ENCODE measurements around the gene CCDC15.
"Not testable (repeated sequence)": the region's sequence is repeated elsewhere in the genome, so short reads cannot be mapped to it uniquely, and the experiment has no call there.

DNA sequence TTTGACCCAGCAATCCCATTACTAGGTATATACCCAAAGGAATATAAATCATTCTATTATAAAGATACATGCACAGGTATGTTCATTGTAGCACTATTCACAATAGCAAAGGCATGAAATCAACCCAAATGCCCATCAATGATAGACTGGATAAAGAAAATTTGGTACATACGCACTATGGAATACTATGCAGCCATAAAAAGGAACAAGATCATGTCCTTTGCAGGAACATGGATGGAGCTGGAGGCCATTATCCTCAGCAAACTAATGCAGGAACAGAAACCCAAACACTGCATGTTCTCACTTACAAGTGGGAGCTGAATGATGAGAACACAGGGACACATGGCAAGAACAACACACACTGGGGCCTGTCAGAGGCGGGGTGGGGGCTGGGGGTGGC is 102.1 kb downstream of the CCDC15 start:
- TF ChIP-seq POLR2AphosphoS5 (IDR thresholded peaks at IDR 0.05; ENCODE audit: insufficient read depth in 1 of 2, low read depth in 1 of 2); POLR2A (IDR thresholded peaks at IDR 0.05): not testable (repeated sequence)
- TF ChIP-seq, protein P1, sequence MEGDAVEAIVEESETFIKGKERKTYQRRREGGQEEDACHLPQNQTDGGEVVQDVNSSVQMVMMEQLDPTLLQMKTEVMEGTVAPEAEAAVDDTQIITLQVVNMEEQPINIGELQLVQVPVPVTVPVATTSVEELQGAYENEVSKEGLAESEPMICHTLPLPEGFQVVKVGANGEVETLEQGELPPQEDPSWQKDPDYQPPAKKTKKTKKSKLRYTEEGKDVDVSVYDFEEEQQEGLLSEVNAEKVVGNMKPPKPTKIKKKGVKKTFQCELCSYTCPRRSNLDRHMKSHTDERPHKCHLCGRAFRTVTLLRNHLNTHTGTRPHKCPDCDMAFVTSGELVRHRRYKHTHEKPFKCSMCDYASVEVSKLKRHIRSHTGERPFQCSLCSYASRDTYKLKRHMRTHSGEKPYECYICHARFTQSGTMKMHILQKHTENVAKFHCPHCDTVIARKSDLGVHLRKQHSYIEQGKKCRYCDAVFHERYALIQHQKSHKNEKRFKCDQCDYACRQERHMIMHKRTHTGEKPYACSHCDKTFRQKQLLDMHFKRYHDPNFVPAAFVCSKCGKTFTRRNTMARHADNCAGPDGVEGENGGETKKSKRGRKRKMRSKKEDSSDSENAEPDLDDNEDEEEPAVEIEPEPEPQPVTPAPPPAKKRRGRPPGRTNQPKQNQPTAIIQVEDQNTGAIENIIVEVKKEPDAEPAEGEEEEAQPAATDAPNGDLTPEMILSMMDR (IDR thresholded peaks at IDR 0.05): not testable (repeated sequence)

All from vagina (tissue), 2 donors.